ENCODE data around the gene HS2ST1. TPM values are rescaled to one million over a fixed set of nuclear protein-coding genes. Genes with fewer than 3 reads are reported as not detected.

The HS2ST1 gene
- total RNA-seq, 1 donor from 2014 or later: 11.5 TPM

- Histone ChIP-seq H3K9me3 (no peaks in the 10 kb centered on the region), H3K27me3 (no peaks in the 10 kb centered on the region), H3K4me3 (no peak overlapping the region), H3K36me3 (no peaks in the 10 kb centered on the region), H3K4me1 (no peaks in the 10 kb centered on the region), H3K27ac (no peak overlapping the region)
- TF ChIP-seq POLR2AphosphoS5 (IDR thresholded peaks at IDR 0.05; ENCODE audit: insufficient read depth in 1 of 2, low read depth in 1 of 2): no peak
- TF ChIP-seq POLR2A (IDR thresholded peaks at IDR 0.05): no peak
- no peak for TF ChIP-seq CTCF (IDR thresholded peaks at IDR 0.05)
- intact Hi-C loops (cut with DNase I): no loop called here
- DNase-seq (ENCODE audit: extremely low spot score in 2 of 2): no peak
Measured at GRCh38 chr1:87143413-87144135, 229.1 kb downstream of the HS2ST1 start.

DNA sequence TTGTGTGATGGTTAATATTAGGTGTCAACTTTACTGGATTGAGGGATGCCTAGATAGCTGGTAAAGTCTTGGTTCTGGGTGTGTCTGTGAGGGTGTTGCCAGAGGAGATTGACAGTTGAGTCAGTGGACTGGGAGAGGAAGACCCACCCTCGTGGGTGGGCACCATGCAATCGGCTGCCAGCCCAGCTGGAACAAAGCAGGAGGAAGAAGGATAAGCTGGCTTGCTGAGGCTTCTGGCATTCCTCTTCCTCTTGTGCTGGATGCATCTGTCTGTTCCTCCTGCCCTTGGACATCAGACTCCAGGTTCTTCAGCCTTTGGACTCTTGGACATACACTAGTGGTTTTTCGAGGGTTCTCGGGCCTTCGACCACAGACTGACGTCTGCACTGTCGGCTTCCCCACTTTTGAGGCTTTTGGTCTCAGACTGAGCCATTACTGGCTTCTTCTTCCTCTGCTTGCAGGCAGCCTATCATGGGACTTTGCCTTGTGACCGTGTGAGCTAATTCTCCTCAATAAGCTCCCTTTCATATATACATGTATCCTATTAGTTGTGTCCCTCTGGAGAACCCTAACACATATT is 230.0 kb downstream of the HS2ST1 start:
- H3K4me3 ChIP-seq: no peak overlapping the region
- H3K27me3 ChIP-seq: no peaks in the 10 kb centered on the region
- peaks cover 6% of the 10 kb centered on the region for H3K4me1 ChIP-seq
- H3K9me3 ChIP-seq: no peaks in the 10 kb centered on the region
- intact Hi-C loops (cut with DNase I): no loop called here
- DNase-seq (ENCODE audit: extremely low spot score in 2 of 2): no peak
- TF ChIP-seq CTCF (IDR thresholded peaks at IDR 0.05) (no peak), POLR2A (IDR thresholded peaks at IDR 0.05) (no peak), POLR2AphosphoS5 (IDR thresholded peaks at IDR 0.05; ENCODE audit: insufficient read depth in 1 of 2, low read depth in 1 of 2) (no peak)
- H3K36me3 ChIP-seq: no peaks in the 10 kb centered on the region
- H3K27ac ChIP-seq: no peak overlapping the region

DNA sequence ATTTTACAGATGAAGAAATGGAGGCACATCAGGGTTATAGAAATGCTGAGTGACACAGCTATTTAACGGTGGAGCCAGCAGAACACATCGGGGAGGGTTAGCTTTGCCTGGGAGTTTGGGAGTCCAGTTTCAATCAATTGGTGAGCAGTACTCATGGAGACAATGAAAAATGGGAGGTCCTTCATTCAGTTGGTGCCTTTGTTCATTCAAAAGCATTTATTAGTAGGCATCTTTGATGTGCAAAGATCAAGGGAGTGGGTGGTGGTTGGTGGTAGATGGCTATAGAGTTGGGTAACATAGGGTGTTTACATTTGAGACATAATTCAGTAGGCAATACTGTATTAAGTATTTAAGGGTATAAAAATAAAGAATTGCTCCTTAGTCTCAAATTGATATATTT is 230.5 kb downstream of the HS2ST1 start:
- no peak overlapping the region for H3K4me3 ChIP-seq
- TF ChIP-seq POLR2A (IDR thresholded peaks at IDR 0.05) (no peak), POLR2AphosphoS5 (IDR thresholded peaks at IDR 0.05; ENCODE audit: insufficient read depth in 1 of 2, low read depth in 1 of 2) (no peak), CTCF (IDR thresholded peaks at IDR 0.05) (no peak)
- H3K4me1 ChIP-seq: peaks cover 12% of the 10 kb centered on the region
- H3K9me3 ChIP-seq: no peaks in the 10 kb centered on the region
- intact Hi-C loops (cut with DNase I): no loop called here
- no peaks in the 10 kb centered on the region for H3K27me3 ChIP-seq
- no peak for DNase-seq (ENCODE audit: extremely low spot score in 2 of 2)
- no peaks in the 10 kb centered on the region for H3K36me3 ChIP-seq
- H3K27ac ChIP-seq: no peak overlapping the region

GRCh38 chr1:87146538-87146937 is 232.1 kb downstream of the HS2ST1 start:
- Histone ChIP-seq H3K27me3 (no peaks in the 10 kb centered on the region), H3K4me1 (peaks cover 25% of the 10 kb centered on the region), H3K27ac (no peak overlapping the region), H3K9me3 (no peaks in the 10 kb centered on the region), H3K36me3 (no peaks in the 10 kb centered on the region), H3K4me3 (no peak overlapping the region)
- no peak for DNase-seq (ENCODE audit: extremely low spot score in 2 of 2)
- TF ChIP-seq CTCF (IDR thresholded peaks at IDR 0.05): no peak
- no peak for TF ChIP-seq POLR2AphosphoS5 (IDR thresholded peaks at IDR 0.05; ENCODE audit: insufficient read depth in 1 of 2, low read depth in 1 of 2)
- no peak for TF ChIP-seq POLR2A (IDR thresholded peaks at IDR 0.05)
- intact Hi-C loops (cut with DNase I): no loop called here

- no peak for DNase-seq (ENCODE audit: extremely low spot score in 2 of 2)
- peaks cover 30% of the 10 kb centered on the region for H3K4me1 ChIP-seq
- no peaks in the 10 kb centered on the region for H3K27me3 ChIP-seq
- TF ChIP-seq POLR2A (IDR thresholded peaks at IDR 0.05) (no peak), POLR2AphosphoS5 (IDR thresholded peaks at IDR 0.05; ENCODE audit: insufficient read depth in 1 of 2, low read depth in 1 of 2) (no peak), CTCF (IDR thresholded peaks at IDR 0.05) (no peak)
- intact Hi-C loops (cut with DNase I): no loop called here
- no peak overlapping the region for H3K27ac ChIP-seq
- H3K9me3 ChIP-seq: no peaks in the 10 kb centered on the region
- no peaks in the 10 kb centered on the region for H3K36me3 ChIP-seq
- no peak overlapping the region for H3K4me3 ChIP-seq
Measured at GRCh38 chr1:87146986-87147385, 232.6 kb downstream of the HS2ST1 start.

Data from vagina (tissue), 2 donors.